ENCODE results near the gene GPBAR1.

Gene GPBAR1

GRCh38 chr2:218260742-218261422 is at the start of gene GPBAR1:
TSS of gene GPBAR1 (plus strand) at chr2:218261015. CDS start at chr2:218262725, 1,710 bp downstream.
- peak; percentile 82 for DNase-seq

GRCh38 chr2:218214116-218214515 is 46.7 kb upstream of the GPBAR1 start:
- no peak for DNase-seq

- peak; percentile 15 for DNase-seq
These were observed 44.5 kb upstream of the GPBAR1 start for GRCh38 chr2:218216336-218216673.

- peak; percentile 95 for DNase-seq
These were observed 44.0 kb upstream of the GPBAR1 start, which contains the start of gene ARPC2 for GRCh38 chr2:218216674-218217359. TSS of gene ARPC2 (plus strand) at chr2:218217189. CDS start at chr2:218217471, 282 bp downstream.

GRCh38 chr2:218217360-218218267 is 43.2 kb upstream of the GPBAR1 start:
- peak; percentile 52 for DNase-seq

- no peak for DNase-seq
These were observed 42.3 kb upstream of the GPBAR1 start for GRCh38 chr2:218218268-218219185.

- no peak for DNase-seq
These were observed 40.9 kb upstream of the GPBAR1 start for GRCh38 chr2:218219934-218220333.

GRCh38 chr2:218221000-218221399 is 39.8 kb upstream of the GPBAR1 start:
- DNase-seq, result no peak

GRCh38 chr2:218223046-218223445 is 37.8 kb upstream of the GPBAR1 start:
- no peak for DNase-seq

GRCh38 chr2:218224186-218224585 is 36.6 kb upstream of the GPBAR1 start:
- no peak for DNase-seq

GRCh38 chr2:218226903-218227302 is 33.9 kb upstream of the GPBAR1 start:
- no peak for DNase-seq

GRCh38 chr2:218228366-218229090 is 32.3 kb upstream of the GPBAR1 start:
- no peak for DNase-seq

GRCh38 chr2:218229239-218229638 is 31.6 kb upstream of the GPBAR1 start:
- no peak for DNase-seq

- no peak for DNase-seq
These were observed 31.0 kb upstream of the GPBAR1 start for GRCh38 chr2:218229851-218230250.

- DNase-seq, result peak; percentile 31
These were observed 29.9 kb upstream of the GPBAR1 start for GRCh38 chr2:218230882-218231281.

GRCh38 chr2:218233543-218233942 is 27.3 kb upstream of the GPBAR1 start:
- no peak for DNase-seq

- DNase-seq, result no peak
These were observed 26.3 kb upstream of the GPBAR1 start for GRCh38 chr2:218234521-218234920.

- no peak for DNase-seq
These were observed 25.8 kb upstream of the GPBAR1 start for GRCh38 chr2:218235017-218235416.

- no peak for DNase-seq
These were observed 24.0 kb upstream of the GPBAR1 start for GRCh38 chr2:218236829-218237228.

- no peak for DNase-seq
These were observed 21.9 kb upstream of the GPBAR1 start for GRCh38 chr2:218238887-218239286.

GRCh38 chr2:218244204-218244603 is 16.6 kb upstream of the GPBAR1 start:
- DNase-seq, result no peak

- no peak for DNase-seq
These were observed 16.1 kb upstream of the GPBAR1 start for GRCh38 chr2:218244665-218245064.

Data from DMS53 (cell line).